PFSK-1 (cell line): ENCODE data around the gene TMEM132D.

ENCODE experiments used
- FOXP2 ChIP-seq: optimal IDR thresholded peaks from 2 replicates; pipeline ENCODE3; 2011; ENCODE audit warnings: borderline replicate concordance, control low read depth, inconsistent platforms; ENCODE audit not compliant: insufficient read depth; ENCODE audit errors: extremely low read length, extremely low read depth
- POLR2AphosphoS5 ChIP-seq: IDR thresholded peaks from 2 replicates; pipeline ENCODE4 v1.6.1; 2012; ENCODE audit warnings: low read depth, mild to moderate bottlenecking, control low read depth, low read length, moderate library complexity
- SIN3A ChIP-seq: IDR thresholded peaks from 2 replicates; pipeline ENCODE4 v1.6.1; 2012; ENCODE audit warnings: mild to moderate bottlenecking, low read length, moderate library complexity, borderline replicate concordance; ENCODE audit not compliant: insufficient read depth
- TAF1 ChIP-seq: IDR thresholded peaks from 2 replicates; pipeline ENCODE4 v1.6.1; 2012; ENCODE audit warnings: low read length, control low read depth, borderline replicate concordance; ENCODE audit not compliant: insufficient read depth

The TMEM132D gene

DNA sequence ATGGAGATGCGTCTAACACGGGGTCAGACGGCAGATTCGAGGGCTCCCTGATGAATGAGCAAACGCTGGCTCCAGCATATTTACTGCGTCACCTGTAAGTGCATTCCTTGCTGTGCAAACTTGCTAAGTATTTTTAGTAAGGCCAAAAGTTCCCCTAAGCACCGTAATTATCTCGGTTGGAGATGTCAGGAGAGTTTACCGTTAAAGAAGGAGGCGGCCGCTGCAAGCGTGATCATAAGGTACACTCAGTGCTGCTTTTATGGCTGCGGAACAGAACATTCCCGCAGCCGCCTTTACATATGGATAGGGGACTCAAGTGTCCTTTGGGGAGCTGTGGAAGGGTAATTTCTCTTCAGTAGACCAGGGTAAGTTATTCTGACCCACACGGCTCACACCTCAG, 875.0 kb downstream of the TMEM132D start:
- no peak for TF ChIP-seq FOXP2
- TF ChIP-seq SIN3A = no peak
- no peak for TF ChIP-seq TAF1
- no peak for TF ChIP-seq POLR2AphosphoS5

DNA sequence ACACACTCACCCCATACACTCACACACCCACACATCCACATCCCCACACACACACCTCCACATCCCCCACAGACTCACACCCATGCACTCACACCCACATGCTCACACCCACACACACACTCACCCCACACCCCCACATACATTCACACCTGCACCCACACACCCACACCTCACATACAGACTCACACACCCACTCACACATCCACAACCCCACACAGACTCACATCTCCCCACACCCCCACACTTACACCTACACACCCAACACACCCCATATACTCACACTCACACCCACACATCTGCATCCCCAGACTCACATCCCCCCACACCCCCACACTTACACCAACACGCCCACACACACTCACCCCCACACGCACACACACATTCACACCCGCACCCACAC, 878.8 kb downstream of the TMEM132D start:
- TF ChIP-seq SIN3A = no peak
- TF ChIP-seq FOXP2 = no peak
- no peak for TF ChIP-seq TAF1
- no peak for TF ChIP-seq POLR2AphosphoS5
